ENCODE measurements around the gene BNC2. TPM values are rescaled to one million over a fixed set of nuclear protein-coding genes. Genes with fewer than 3 reads are reported as not detected.
A peak's percentile ranks its signal among the peaks of the same experiment; 100 is the strongest.

BNC2 gene
- polyA plus RNA-seq, 1 donor: 8.9 TPM

- no peak overlapping the region for H3K27ac ChIP-seq (ENCODE audit: low read length)
- H3K9me3 ChIP-seq (ENCODE audit: control insufficient read depth, low read depth, low read length): peaks cover 3% of the 10 kb centered on the region
- H3K36me3 ChIP-seq (ENCODE audit: control insufficient read depth, insufficient read depth, low read length): peaks cover 2% of the 10 kb centered on the region
- no peak overlapping the region for H3K4me3 ChIP-seq (ENCODE audit: low read length)
- no peaks in the 10 kb centered on the region for H3K27me3 ChIP-seq (ENCODE audit: control insufficient read depth, insufficient read depth, low read length)
- DNase-seq: no peak
- H3K4me1 ChIP-seq (ENCODE audit: control insufficient read depth, insufficient read depth, low read length): no peaks in the 10 kb centered on the region
- WGBS (ENCODE audit: insufficient coverage, low lambda C conversion rate): no CpG with 5 or more reads among the region's 1 CpG
Measured at GRCh38 chr9:16535555-16535954, 334.9 kb downstream of the BNC2 start.

GRCh38 chr9:16532681-16533450 is 337.6 kb downstream of the BNC2 start:
- Histone ChIP-seq H3K36me3 (ENCODE audit: control insufficient read depth, insufficient read depth, low read length) (peaks cover 5% of the 10 kb centered on the region), H3K4me1 (ENCODE audit: control insufficient read depth, insufficient read depth, low read length) (no peaks in the 10 kb centered on the region), H3K27ac (ENCODE audit: low read length) (no peak overlapping the region), H3K4me3 (ENCODE audit: low read length) (no peak overlapping the region), H3K27me3 (ENCODE audit: control insufficient read depth, insufficient read depth, low read length) (no peaks in the 10 kb centered on the region), H3K9me3 (ENCODE audit: control insufficient read depth, low read depth, low read length) (no peaks in the 10 kb centered on the region)
- no peak for DNase-seq
- no CpG with 5 or more reads among the region's 2 CpGs for WGBS (ENCODE audit: insufficient coverage, low lambda C conversion rate)

GRCh38 chr9:16532272-16532671 is 338.2 kb downstream of the BNC2 start:
- H3K27ac ChIP-seq (ENCODE audit: low read length): no peak overlapping the region
- no peak for DNase-seq
- H3K36me3 ChIP-seq (ENCODE audit: control insufficient read depth, insufficient read depth, low read length): peaks cover 5% of the 10 kb centered on the region
- H3K4me1 ChIP-seq (ENCODE audit: control insufficient read depth, insufficient read depth, low read length): no peaks in the 10 kb centered on the region
- H3K9me3 ChIP-seq (ENCODE audit: control insufficient read depth, low read depth, low read length): no peaks in the 10 kb centered on the region
- H3K4me3 ChIP-seq (ENCODE audit: low read length): no peak overlapping the region
- no peaks in the 10 kb centered on the region for H3K27me3 ChIP-seq (ENCODE audit: control insufficient read depth, insufficient read depth, low read length)
- no CpG with 5 or more reads among the region's 3 CpGs for WGBS (ENCODE audit: insufficient coverage, low lambda C conversion rate)

- H3K9me3 ChIP-seq (ENCODE audit: control insufficient read depth, low read depth, low read length): no peaks in the 10 kb centered on the region
- no peaks in the 10 kb centered on the region for H3K4me1 ChIP-seq (ENCODE audit: control insufficient read depth, insufficient read depth, low read length)
- no peak for DNase-seq
- H3K27ac ChIP-seq (ENCODE audit: low read length): no peak overlapping the region
- H3K36me3 ChIP-seq (ENCODE audit: control insufficient read depth, insufficient read depth, low read length): peaks cover 5% of the 10 kb centered on the region
- 73% methylated on average over 6 of the region's 13 CpGs for WGBS (ENCODE audit: insufficient coverage, low lambda C conversion rate)
- no peaks in the 10 kb centered on the region for H3K27me3 ChIP-seq (ENCODE audit: control insufficient read depth, insufficient read depth, low read length)
- H3K4me3 ChIP-seq (ENCODE audit: low read length): no peak overlapping the region
Measured at GRCh38 chr9:16530669-16531642, 339.5 kb downstream of the BNC2 start.

DNA sequence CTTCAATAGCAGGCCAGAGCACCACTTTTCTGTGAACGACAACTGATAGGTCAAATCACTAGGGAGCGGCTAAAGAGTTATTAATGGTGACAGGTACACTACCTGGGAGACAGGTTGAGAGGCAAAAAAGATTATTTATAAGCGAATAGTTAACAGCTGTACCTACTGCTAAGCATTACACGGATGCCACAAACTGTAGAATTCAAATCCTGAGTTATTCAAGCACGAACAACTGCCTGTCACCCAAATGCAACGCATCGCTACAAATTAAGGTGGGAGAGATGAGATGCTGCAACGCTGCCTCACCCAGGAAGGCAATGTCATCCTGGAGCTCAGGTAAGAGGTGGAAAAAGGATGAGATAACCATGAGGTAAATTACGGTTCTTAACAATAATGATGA is 342.9 kb downstream of the BNC2 start:
- WGBS (ENCODE audit: insufficient coverage, low lambda C conversion rate): 87% methylated on average over 3 of the region's 9 CpGs
- DNase-seq: no peak
- no peaks in the 10 kb centered on the region for H3K27me3 ChIP-seq (ENCODE audit: control insufficient read depth, insufficient read depth, low read length)
- H3K4me1 ChIP-seq (ENCODE audit: control insufficient read depth, insufficient read depth, low read length): no peaks in the 10 kb centered on the region
- H3K4me3 ChIP-seq (ENCODE audit: low read length): no peak overlapping the region
- H3K9me3 ChIP-seq (ENCODE audit: control insufficient read depth, low read depth, low read length): no peaks in the 10 kb centered on the region
- peaks cover 5% of the 10 kb centered on the region for H3K36me3 ChIP-seq (ENCODE audit: control insufficient read depth, insufficient read depth, low read length)
- no peak overlapping the region for H3K27ac ChIP-seq (ENCODE audit: low read length)

DNA sequence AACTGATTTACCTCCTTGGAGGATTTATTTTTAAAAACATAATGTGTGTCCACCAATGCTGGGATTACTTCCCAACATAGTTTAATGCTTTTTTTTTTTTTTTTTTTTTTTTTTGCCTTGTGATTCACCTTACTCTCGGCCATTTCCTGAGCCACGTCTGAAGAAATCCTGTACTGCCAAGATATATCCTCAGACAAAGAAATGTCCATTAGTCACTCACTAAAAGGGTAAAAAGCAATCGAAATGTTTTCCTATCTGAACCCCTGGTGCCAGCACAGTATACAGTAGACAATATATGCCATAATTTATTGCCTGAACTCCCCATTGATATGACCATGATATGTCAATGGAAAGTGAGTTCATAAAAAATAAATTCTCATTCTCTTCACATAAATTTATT is 344.1 kb downstream of the BNC2 start:
- DNase-seq: no peak
- Histone ChIP-seq H3K4me3 (ENCODE audit: low read length) (no peak overlapping the region), H3K36me3 (ENCODE audit: control insufficient read depth, insufficient read depth, low read length) (peaks cover 5% of the 10 kb centered on the region), H3K4me1 (ENCODE audit: control insufficient read depth, insufficient read depth, low read length) (peaks cover 4% of the 10 kb centered on the region), H3K27ac (ENCODE audit: low read length) (no peak overlapping the region), H3K27me3 (ENCODE audit: control insufficient read depth, insufficient read depth, low read length) (no peaks in the 10 kb centered on the region), H3K9me3 (ENCODE audit: control insufficient read depth, low read depth, low read length) (no peaks in the 10 kb centered on the region)
- whole genome bisulfite sequencing (ENCODE audit: insufficient coverage, low lambda C conversion rate): no CpG with 5 or more reads among the region's 3 CpGs

DNA sequence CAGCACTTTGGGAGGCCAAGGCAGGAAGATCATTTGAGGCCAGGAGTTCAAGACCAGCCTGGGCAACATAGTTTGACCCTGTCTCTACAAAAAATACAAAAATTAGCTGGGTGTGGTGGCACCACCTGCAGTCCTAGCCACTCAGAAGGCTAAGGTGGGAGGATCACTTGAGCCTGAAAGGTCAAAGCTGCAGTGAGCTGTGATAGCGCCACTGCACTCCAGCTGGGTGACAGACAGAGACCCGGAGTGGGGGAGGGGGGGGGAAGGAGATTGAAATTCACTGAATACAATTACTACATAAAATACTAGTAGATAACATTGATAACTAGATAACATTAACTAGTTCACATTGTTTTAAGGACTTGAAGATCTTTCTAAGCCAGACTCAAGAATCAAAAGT is 345.6 kb downstream of the BNC2 start:
- Histone ChIP-seq H3K27ac (ENCODE audit: low read length) (no peak overlapping the region), H3K4me1 (ENCODE audit: control insufficient read depth, insufficient read depth, low read length) (peaks cover 4% of the 10 kb centered on the region), H3K36me3 (ENCODE audit: control insufficient read depth, insufficient read depth, low read length) (no peaks in the 10 kb centered on the region), H3K9me3 (ENCODE audit: control insufficient read depth, low read depth, low read length) (no peaks in the 10 kb centered on the region), H3K27me3 (ENCODE audit: control insufficient read depth, insufficient read depth, low read length) (no peaks in the 10 kb centered on the region), H3K4me3 (ENCODE audit: low read length) (no peak overlapping the region)
- no CpG with 5 or more reads among the region's 2 CpGs for WGBS (ENCODE audit: insufficient coverage, low lambda C conversion rate)
- no peak for DNase-seq

DNA sequence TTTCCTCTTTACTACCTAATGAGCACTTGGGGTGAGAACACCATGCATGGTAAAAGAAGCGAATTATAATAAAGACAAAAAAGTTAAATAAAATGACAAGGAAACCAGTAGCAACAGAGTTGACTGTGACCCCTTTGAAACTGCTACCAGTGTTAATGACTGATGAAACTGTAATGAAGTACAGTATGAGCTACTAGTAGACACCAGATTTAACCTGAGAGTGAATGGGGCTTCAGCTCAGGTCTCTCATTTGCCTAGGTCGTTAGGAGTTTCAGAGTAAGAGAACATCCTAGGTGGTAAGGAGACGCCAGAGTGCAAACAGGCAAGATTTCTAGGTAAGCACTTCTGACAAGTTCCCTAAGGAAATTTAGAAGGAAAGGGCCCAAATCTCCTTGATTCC is 346.4 kb downstream of the BNC2 start:
- Histone ChIP-seq H3K27ac (ENCODE audit: low read length) (no peak overlapping the region), H3K27me3 (ENCODE audit: control insufficient read depth, insufficient read depth, low read length) (no peaks in the 10 kb centered on the region), H3K4me1 (ENCODE audit: control insufficient read depth, insufficient read depth, low read length) (peaks cover 4% of the 10 kb centered on the region), H3K9me3 (ENCODE audit: control insufficient read depth, low read depth, low read length) (no peaks in the 10 kb centered on the region), H3K4me3 (ENCODE audit: low read length) (no peak overlapping the region), H3K36me3 (ENCODE audit: control insufficient read depth, insufficient read depth, low read length) (no peaks in the 10 kb centered on the region)
- WGBS (ENCODE audit: insufficient coverage, low lambda C conversion rate): 100% methylated on average over 1 of the region's 3 CpGs
- DNase-seq: no peak

GRCh38 chr9:16521868-16522411 is 348.5 kb downstream of the BNC2 start:
- H3K4me1 ChIP-seq (ENCODE audit: control insufficient read depth, insufficient read depth, low read length): peaks cover 4% of the 10 kb centered on the region
- no peaks in the 10 kb centered on the region for H3K36me3 ChIP-seq (ENCODE audit: control insufficient read depth, insufficient read depth, low read length)
- peak overlapping the region; percentile 55 for H3K27ac ChIP-seq (ENCODE audit: low read length)
- H3K9me3 ChIP-seq (ENCODE audit: control insufficient read depth, low read depth, low read length): no peaks in the 10 kb centered on the region
- DNase-seq: peak in 1 of 2 donors; percentile 30
- no CpG with 5 or more reads among the region's 3 CpGs for WGBS (ENCODE audit: insufficient coverage, low lambda C conversion rate)
- H3K27me3 ChIP-seq (ENCODE audit: control insufficient read depth, insufficient read depth, low read length): no peaks in the 10 kb centered on the region
- no peak overlapping the region for H3K4me3 ChIP-seq (ENCODE audit: low read length)

DNA sequence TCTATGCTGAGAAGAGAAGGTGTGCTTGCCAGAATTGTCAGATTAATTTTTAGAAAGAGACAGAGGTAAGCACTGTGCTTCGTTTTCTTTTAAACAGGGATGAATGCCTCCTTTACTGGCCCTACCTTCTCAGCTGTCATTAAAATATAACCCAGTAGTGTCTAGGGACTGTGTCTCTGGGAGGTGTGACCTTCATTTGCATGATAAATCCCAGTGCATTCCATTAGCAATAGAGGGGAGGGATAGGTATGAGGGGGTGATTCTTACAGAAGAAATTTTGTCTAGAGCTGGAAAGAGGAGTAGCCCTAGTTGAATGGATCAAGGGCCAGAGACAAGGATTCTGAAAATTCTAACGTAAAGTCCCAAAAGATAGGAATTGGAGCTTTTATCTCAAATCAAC is 351.5 kb downstream of the BNC2 start:
- Histone ChIP-seq H3K9me3 (ENCODE audit: control insufficient read depth, low read depth, low read length) (no peaks in the 10 kb centered on the region), H3K4me3 (ENCODE audit: low read length) (no peak overlapping the region), H3K4me1 (ENCODE audit: control insufficient read depth, insufficient read depth, low read length) (peaks cover 4% of the 10 kb centered on the region), H3K27ac (ENCODE audit: low read length) (no peak overlapping the region), H3K36me3 (ENCODE audit: control insufficient read depth, insufficient read depth, low read length) (no peaks in the 10 kb centered on the region), H3K27me3 (ENCODE audit: control insufficient read depth, insufficient read depth, low read length) (no peaks in the 10 kb centered on the region)
- no CpG with 5 or more reads among the region's 2 CpGs for WGBS (ENCODE audit: insufficient coverage, low lambda C conversion rate)
- DNase-seq: no peak
